Measurements from ENCODE around the gene DMD.
"Not testable (repeated sequence)": the region's sequence is repeated elsewhere in the genome, so short reads cannot be mapped to it uniquely, and the experiment has no call there.

DNA sequence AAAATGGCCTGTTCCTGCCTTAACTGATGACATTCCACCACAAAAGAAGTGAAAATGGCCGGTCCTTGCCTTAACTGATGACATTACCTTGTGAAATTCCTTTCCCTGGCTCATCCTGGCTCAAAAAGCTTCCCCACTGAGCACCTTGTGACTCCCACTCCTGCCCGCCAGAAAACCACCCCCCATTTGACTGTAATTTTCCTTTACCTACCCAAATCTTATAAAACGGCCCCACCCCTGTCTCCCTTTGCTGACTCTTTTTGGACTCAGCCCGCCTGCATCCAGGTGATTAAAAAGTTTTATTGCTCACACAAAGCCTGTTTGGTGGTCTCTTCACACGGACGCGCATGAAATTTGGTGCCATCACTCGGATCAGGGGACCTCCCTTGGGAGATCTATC lies 1833.5 kb downstream of the DMD start:
- TF ChIP-seq, protein P1, sequence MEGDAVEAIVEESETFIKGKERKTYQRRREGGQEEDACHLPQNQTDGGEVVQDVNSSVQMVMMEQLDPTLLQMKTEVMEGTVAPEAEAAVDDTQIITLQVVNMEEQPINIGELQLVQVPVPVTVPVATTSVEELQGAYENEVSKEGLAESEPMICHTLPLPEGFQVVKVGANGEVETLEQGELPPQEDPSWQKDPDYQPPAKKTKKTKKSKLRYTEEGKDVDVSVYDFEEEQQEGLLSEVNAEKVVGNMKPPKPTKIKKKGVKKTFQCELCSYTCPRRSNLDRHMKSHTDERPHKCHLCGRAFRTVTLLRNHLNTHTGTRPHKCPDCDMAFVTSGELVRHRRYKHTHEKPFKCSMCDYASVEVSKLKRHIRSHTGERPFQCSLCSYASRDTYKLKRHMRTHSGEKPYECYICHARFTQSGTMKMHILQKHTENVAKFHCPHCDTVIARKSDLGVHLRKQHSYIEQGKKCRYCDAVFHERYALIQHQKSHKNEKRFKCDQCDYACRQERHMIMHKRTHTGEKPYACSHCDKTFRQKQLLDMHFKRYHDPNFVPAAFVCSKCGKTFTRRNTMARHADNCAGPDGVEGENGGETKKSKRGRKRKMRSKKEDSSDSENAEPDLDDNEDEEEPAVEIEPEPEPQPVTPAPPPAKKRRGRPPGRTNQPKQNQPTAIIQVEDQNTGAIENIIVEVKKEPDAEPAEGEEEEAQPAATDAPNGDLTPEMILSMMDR (IDR thresholded peaks at IDR 0.05; ENCODE audit: borderline replicate concordance, extremely low read depth, low read length, poor library complexity, severe bottlenecking): not testable (repeated sequence)
- TF ChIP-seq EZH2 (IDR thresholded peaks at IDR 0.05; ENCODE audit: borderline replicate concordance, low read depth, low read length, severe bottlenecking): not testable (repeated sequence)

Measured in DND-41 (cell line).